Purkinje cell (primary cell): Measurements from ENCODE around the gene VSNL1. TPM values are rescaled to one million over a fixed set of nuclear protein-coding genes. Genes with fewer than 3 reads are reported as not detected.

Experiments
- polyA plus RNA-seq: library from polyadenylated mRNA; unstranded; fragments of >200 nt; fragmentation: Nextera tagmentation; gene quantifications from 2 replicates; pipeline ENCODE4 v1.2.1, GENCODE V29; 2014

VSNL1 gene
- polyA plus RNA-seq, result 44.8 and 442 TPM in 2 replicates

DNA sequence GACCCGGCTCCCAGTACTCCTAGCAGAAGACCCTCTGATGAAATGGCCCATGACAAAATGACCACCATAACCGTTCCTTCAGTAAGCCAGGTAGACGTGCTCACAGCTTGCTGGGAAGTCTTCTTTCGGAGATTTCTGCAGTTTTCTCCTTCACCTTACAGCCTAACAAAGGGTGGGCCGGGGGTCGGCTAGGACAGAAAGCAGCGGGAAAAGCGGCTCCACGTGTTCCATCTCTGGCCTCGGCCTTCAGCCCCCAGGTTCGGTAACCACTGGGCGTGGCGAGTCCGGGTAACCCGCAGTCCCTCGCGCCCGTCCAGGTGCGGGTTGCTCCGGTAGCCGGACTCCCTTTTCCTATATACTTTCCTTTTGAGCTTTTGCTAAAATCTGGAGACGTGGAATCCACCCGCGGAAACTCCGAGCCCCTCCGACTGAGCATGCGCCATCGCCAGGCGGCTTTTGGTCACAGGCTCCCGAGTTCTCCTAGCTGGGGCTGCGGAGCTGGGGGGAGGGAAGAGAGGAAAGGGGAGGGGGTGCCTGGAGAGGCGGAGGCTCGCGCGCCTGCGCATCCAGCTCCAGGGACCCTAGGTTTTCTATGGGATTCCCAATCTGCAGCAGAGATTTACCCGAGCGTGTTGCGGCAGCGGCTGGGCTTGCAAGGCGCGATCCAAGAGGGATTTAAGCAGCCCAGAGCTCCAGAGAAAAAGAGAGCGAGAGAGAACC, at the start of gene VSNL1:
TSS of gene VSNL1 (plus strand) at position 604 of the 720 bp plus-strand sequence. CDS start 51,379 bp downstream, outside the sequence.

DNA sequence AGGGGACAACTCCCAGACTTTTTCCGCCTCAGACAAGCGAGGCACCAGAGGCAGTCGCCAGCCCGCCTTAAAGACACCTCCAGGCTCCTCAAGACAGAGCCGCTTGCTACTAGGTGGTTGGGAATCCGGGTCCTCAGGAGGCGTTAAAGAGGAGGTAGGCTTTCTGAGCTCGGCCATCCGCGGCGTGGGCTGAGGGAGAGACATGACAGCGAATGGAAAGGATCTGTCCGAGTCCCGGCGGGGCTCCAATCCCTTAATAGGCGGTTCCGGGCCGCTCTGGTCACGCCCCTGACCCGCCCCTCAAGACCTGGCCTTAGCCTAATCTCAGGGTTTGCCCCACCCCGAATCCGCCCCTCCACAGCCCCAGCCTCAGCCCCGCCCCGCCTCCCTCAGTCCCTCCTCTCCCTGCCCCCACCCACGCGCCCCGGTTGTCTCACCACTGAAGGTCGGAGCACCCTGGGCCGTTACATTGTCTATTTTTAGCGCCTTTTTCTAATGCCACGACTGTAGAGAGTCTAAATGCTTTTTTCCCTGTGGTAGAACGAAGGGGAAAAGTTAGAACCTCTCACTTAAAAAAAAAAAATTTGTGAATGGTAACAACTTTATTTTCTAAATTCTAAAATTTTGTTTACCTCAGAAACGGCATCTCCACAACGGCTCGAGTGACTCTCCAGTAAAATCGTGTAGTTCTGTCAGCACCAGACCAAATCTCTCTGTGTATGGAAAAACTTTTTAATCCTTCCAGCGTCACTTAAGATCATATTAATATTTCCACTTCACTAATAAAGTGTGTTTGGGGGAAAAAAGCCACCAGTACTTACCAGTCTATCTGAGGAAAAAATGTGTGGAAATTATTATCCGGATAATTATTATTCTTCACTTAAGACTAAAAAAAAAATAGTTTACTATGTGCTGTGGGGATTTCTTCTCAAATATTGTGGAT, 22.0 kb upstream of the VSNL1 start, which contains the start of gene RAD51AP2:
TSS of gene RAD51AP2 (minus strand) at position 229 of the 943 bp plus-strand sequence. CDS start at position 204, 25 bp downstream.

Other genes starting within 250 kb of the VSNL1 start
- 0.46 TPM in 1 of 2 replicates, not detected in the other for gene RAD51AP2, start 22.3 kb upstream of the VSNL1 start, polyA plus RNA-seq
- 4.7 and 6.6 TPM in 2 replicates for gene SMC6, start 213.1 kb downstream of the VSNL1 start, polyA plus RNA-seq
- 0.90 and 3.0 TPM in 2 replicates for gene GEN1, start 213.4 kb downstream of the VSNL1 start, polyA plus RNA-seq